Testis (tissue), 3 donors: ENCODE results near the gene SERTAD3. TPM values are rescaled to one million over a fixed set of nuclear protein-coding genes. Genes with fewer than 3 reads are reported as not detected.

Experiments used
- DNase-seq: peaks from one replicate; pipeline ENCODE4 v3.0.0-alpha.2; 2019
- H3K27ac ChIP-seq, 2 donors: fragments of 200-600 bp; sonication (generic); one replicate each; pipeline ENCODE4 v1.5.1; 2019
- H3K27me3 ChIP-seq: fragments of 200-600 bp; sonication (generic); one replicate; pipeline ENCODE4 v1.5.1; 2019
- H3K36me3 ChIP-seq: fragments of 200-600 bp; sonication (generic); one replicate; pipeline ENCODE4 v1.5.1; 2017; ENCODE audit warnings: low read depth; ENCODE audit errors: missing control alignments
- H3K4me1 ChIP-seq: fragments of 200-600 bp; sonication (generic); one replicate; pipeline ENCODE4 v1.5.1; 2019
- H3K4me3 ChIP-seq, 2 donors: fragments of 200-600 bp; sonication (generic); one replicate each; pipeline ENCODE4 v1.5.1; 2017 to 2019
- H3K9me3 ChIP-seq: fragments of 200-600 bp; sonication (generic); one replicate; pipeline ENCODE4 v1.5.1; 2017
- POLR2A ChIP-seq: fragments of 450-650 bp; IDR thresholded peaks from one replicate; pipeline ENCODE4 v1.6.1; 2017; ENCODE audit warnings: antibody characterized with exemption, mild to moderate bottlenecking, moderate library complexity
- WGBS, 2 donors: methylation state at CpG; one replicate each; pipeline ENCODE4 v1.1.5; 2018; 5-methylcytosine and 5-hydroxymethylcytosine counted together
- intact Hi-C: fragments of 100-400 bp; cut with DNase I; formaldehyde crosslinking; loops from one replicate; pipeline ENCODE4 v1.15.1; 2023; ENCODE audit warnings: low total_unique reads
- polyA plus RNA-seq: library from polyadenylated mRNA; stranded (reverse); fragments of 350-450 nt; fragmentation: Illumina TruSeq; extraction: RNeasy Lipid Tissue Mini Kit (QIAGEN cat#74804); gene quantifications from one replicate; pipeline ENCODE4 v1.2.3, GENCODE V29; 2014; ENCODE audit warnings: low read depth, low replicate concordance; ENCODE audit not compliant: insufficient read depth
- total RNA-seq, 2 donors: library from RNA; depleted of rRNA; stranded (reverse); fragments of >200 nt; gene quantifications; one replicate each; pipeline ENCODE4 v1.2.3, GENCODE V29; 2016
- TF ChIP-seq, protein P1 (sequence below), 3 experiments: fragments of 450-650 bp in 2 of 3; fragments of 200-600 bp in 1 of 3; sonication (generic) in 1 of 3; IDR thresholded peaks; one replicate each; pipeline ENCODE4 v1.5.1; 2016 to 2019; ENCODE audit warnings: antibody characterized with exemption in 3 of 3, mild to moderate bottlenecking in 2 of 3, moderate library complexity in 1 of 3

Gene SERTAD3
- total and polyA plus RNA-seq, 3 donors from 2014 or later = 22.4 to 33.9 (median 24.3) TPM

DNA sequence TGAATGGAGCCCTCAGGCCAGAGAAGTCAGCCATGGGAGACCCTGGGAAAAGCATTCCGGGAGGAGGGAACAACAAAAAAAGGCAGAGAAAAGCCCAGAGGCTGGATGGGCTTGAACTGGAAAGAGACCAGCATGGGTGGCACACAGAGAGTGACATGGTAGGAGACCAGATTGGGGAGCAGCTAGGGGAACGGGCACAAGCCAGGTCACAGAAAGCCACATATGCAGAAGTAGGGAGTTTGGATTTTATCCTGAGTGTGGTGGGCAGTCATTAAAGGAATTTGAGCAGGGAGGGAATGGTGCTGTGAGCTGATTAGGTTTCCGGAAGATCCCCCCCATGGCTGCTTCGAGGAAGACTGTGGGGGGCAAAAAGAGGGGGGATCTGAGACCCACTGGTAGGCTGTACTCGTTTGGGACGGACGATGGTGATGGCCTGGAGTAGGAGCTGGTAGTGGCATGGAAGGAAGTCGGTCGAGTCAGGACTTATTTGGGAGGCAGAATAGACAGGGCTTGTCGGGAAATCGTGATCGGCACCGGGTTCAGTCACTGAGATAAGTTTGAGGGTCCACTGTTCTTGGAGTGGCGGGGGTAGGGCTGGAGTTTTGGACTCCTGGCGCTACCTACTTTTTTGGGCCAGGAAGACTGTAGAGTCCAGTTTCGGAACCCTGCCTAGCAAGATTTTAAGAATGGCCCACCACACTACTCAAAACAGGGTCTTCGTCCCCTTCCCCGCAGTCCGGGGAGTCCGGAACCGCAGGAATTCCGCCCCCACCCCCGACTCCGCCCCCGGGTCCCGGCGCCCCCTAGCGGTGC lies 19.3 kb downstream of the SERTAD3 start:
- intact Hi-C loops = no loop called here

DNA sequence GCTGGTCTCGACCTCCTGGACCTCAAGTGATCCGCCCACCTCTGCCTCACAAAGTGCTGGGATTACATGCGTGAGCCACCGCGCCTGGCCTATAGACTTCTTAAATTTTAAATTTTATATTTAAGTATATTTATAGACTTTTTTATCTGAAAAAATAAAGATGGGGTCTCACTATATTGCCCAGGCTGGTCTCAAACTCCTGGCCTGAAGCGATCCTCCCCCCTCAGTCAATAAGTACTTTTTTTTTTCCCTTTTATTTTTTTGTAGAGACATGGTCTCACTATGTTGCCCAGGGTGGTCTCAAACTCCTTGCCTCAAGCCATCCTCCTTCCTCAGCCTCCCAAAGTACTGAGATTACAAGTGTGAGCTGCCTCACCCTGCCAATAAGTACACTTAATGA lies 20.2 kb downstream of the SERTAD3 start:
- TF ChIP-seq POLR2A = no peak
- TF ChIP-seq, protein P1, sequence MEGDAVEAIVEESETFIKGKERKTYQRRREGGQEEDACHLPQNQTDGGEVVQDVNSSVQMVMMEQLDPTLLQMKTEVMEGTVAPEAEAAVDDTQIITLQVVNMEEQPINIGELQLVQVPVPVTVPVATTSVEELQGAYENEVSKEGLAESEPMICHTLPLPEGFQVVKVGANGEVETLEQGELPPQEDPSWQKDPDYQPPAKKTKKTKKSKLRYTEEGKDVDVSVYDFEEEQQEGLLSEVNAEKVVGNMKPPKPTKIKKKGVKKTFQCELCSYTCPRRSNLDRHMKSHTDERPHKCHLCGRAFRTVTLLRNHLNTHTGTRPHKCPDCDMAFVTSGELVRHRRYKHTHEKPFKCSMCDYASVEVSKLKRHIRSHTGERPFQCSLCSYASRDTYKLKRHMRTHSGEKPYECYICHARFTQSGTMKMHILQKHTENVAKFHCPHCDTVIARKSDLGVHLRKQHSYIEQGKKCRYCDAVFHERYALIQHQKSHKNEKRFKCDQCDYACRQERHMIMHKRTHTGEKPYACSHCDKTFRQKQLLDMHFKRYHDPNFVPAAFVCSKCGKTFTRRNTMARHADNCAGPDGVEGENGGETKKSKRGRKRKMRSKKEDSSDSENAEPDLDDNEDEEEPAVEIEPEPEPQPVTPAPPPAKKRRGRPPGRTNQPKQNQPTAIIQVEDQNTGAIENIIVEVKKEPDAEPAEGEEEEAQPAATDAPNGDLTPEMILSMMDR (IDR thresholded peaks at IDR 0.05) = no peak
- intact Hi-C loops = no loop called here
- 97 to 98% methylated on average over 6 of the region's 6 CpGs for WGBS, 2 donors
- DNase-seq = no peak
- Histone ChIP-seq H3K27ac (peak overlapping the region in 1 of 2 donors; percentile 97), H3K4me1 (peaks cover 17% of the 10 kb centered on the region), H3K9me3 (no peaks in the 10 kb centered on the region), H3K4me3 (no peak overlapping the region), H3K36me3 (no peaks in the 10 kb centered on the region), H3K27me3 (no peaks in the 10 kb centered on the region)

More for the DNA sequence above, 19.3 kb downstream of the SERTAD3 start:
- Histone ChIP-seq H3K4me3 (peak overlapping the region; percentile 85 to 96), H3K4me1 (peaks cover 17% of the 10 kb centered on the region), H3K27me3 (no peaks in the 10 kb centered on the region), H3K27ac (peak overlapping the region; percentile 97 to 100), H3K36me3 (no peaks in the 10 kb centered on the region), H3K9me3 (no peaks in the 10 kb centered on the region)
- TF ChIP-seq, protein P1 (IDR thresholded peaks at IDR 0.05) = no peak
- TF ChIP-seq POLR2A = no peak
- DNase-seq = peak; percentile 46
- WGBS, 2 donors = 1 to 2% methylated on average over 16 to 20 of the region's 28 CpGs

DNA sequence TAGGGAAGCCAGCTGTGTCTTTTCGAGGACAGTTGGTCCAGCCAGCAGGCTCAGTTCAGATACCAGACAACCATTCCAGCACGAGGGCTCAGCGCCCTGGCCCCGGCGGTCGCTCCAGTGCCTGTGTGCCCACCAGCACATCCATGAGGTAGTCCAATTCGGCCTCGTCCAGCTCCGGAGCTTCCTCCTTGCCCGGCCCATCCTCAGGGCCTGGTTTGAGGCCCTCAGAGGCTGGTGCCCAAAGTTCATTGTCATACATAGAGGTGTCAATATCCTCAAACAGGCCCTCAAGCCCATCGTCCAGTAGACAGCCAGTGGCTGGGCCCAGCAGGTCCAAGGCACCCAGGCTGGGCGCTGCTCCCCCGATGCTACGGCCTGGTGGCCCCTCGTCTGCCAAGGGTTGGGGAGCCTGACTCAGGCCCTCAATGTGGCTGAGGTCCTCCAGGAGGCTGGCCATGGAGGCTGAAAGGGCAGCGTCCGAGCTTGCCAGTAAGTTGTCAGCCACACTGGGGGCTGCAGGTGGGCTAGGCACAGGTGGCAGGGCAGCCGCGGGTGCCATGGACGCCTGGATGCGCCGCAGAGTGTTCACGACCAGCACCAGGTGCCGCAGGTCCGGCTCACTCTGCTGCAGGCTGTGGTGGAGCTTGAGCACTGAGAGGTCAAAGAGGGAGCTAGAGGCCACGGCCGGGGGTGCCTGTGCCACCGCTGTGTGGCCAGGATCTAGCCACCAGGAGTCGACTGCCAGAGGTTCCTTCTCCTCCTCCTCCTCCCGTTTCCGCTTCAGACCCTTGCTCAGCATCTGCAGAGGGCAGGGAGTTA lies 21.2 kb downstream of the SERTAD3 start:
- no peaks in the 10 kb centered on the region for H3K27me3 ChIP-seq
- no peaks in the 10 kb centered on the region for H3K36me3 ChIP-seq
- no peak overlapping the region for H3K4me3 ChIP-seq
- WGBS, 2 donors = 85 to 91% methylated on average over 15 to 31 of the region's 31 CpGs
- H3K4me1 ChIP-seq = peaks cover 17% of the 10 kb centered on the region
- H3K9me3 ChIP-seq = no peaks in the 10 kb centered on the region
- intact Hi-C loops = no loop called here
- peak overlapping the region; percentile 29 to 92 for H3K27ac ChIP-seq
- TF ChIP-seq POLR2A = no peak
- TF ChIP-seq, protein P1 (IDR thresholded peaks at IDR 0.05) = no peak
- no peak for DNase-seq

DNA sequence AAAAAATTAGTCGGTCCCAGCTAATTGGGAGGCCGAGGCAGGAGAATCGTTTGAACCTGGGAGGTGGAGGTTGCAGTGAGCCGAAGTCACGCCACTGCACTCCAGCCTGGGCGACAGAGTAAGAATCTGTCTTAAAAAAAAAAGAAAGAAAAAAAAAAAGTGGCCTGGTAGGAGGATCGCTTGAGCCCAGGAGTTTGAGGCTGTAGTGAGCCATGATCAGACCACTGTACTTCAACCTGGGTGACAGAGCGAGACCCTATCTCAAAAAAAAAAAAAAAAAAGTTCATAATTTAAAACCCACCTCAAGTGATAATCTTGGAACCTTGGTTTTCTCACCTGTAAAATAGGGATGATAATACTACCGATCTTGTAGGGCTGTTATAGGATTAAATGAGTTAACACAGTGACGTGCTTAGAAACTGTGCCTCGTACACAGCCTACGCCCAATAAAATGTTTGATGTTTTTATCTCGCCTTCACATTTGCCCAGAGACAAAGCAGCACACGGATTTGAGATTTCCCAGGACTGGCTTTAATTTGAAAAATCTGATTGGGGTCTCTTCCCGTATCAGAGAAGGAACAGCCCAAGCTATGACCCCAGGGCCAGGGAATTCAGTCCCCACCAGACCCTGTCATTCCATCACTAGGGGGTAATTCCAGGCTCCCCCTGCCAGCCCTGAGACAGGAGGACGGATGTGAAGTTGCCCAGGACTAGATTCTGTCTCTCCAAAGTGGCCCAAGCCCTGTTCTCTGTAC lies 22.0 kb downstream of the SERTAD3 start:
- WGBS, 2 donors = 71 to 77% methylated on average over 16 of the region's 16 CpGs
- intact Hi-C loops = no loop called here
- Histone ChIP-seq H3K4me1 (peaks cover 21% of the 10 kb centered on the region), H3K27ac (peak overlapping the region; percentile 92 to 94), H3K27me3 (no peaks in the 10 kb centered on the region), H3K4me3 (no peak overlapping the region), H3K9me3 (no peaks in the 10 kb centered on the region), H3K36me3 (no peaks in the 10 kb centered on the region)
- TF ChIP-seq, protein P1 (IDR thresholded peaks at IDR 0.05) = no peak
- no peak for TF ChIP-seq POLR2A
- no peak for DNase-seq
